Measurements from ENCODE around the gene SSBP2. TPM values are rescaled to one million over a fixed set of nuclear protein-coding genes. Genes with fewer than 3 reads are reported as not detected.

SSBP2 gene
- total and polyA plus RNA-seq, 2 of the 8 experiments (the other 6 are each of a cell fraction or from before 2014, with no cell fraction given): 21.5 to 36.2 TPM

DNA sequence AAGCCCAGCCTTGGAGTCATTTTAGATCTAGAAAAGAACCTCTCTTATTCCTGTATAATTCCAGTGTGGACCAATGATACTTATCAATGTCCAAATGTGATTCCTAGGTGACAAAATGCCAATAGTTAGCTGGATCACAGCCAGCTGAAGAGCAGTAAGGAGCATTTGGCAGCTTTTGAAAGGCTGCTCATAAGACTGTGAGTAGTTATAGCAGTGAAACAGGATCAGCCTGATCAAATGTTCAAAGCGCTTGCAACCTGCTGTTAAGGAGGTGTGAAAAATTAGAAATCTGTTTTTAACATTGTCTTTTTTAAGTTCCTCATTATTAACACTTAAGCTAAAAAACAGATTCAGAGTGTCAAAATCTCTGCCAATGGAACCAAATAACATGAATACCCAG, 85.1 kb downstream of the SSBP2 start:
- no peak overlapping the region for H2BK20ac ChIP-seq (ENCODE audit: low read length)
- no peak overlapping the region for H3K56ac ChIP-seq (replicated peaks; ENCODE audit: insufficient read length, low read depth, low read length)
- no peak overlapping the region for H2BK15ac ChIP-seq (ENCODE audit: low read length)
- no peak overlapping the region for H3K14ac ChIP-seq (ENCODE audit: insufficient read length)
- H4K91ac ChIP-seq (replicated peaks; ENCODE audit: insufficient read length, low read length): no peak overlapping the region
- no peak overlapping the region for H3K23ac ChIP-seq (ENCODE audit: insufficient read length)
- H2BK5ac ChIP-seq (ENCODE audit: low read depth, low read length): no peak overlapping the region
- no peaks in the 10 kb centered on the region for H3K27me3 ChIP-seq (replicated peaks in 1 of 4; ENCODE audit: control insufficient read depth in 3 of 4, extremely low read depth in 1 of 4, insufficient read depth in 3 of 4, low read length in 3 of 4)
- WGBS, 2 experiments (ENCODE audit: extremely low coverage in 1 of 2, insufficient coverage in 1 of 2, insufficient read length in 1 of 2, insufficient replicate concordance in 2 of 2, low coverage in 1 of 2, low lambda C conversion rate in 2 of 2, missing lambda C conversion rate in 1 of 2): 83% methylated on average over 1 of the region's 1 CpG; no CpG with 5 or more reads in 1 of the 2 experiments
- no peak overlapping the region for H2BK12ac ChIP-seq (ENCODE audit: low read depth, low read length)
- POLR2A ChIA-PET (ENCODE audit: partially characterized antibody): no interaction called here
- no peak overlapping the region for H3K4me3 ChIP-seq (ENCODE audit: extremely low read depth in 1 of 4, insufficient read depth in 2 of 4, low read depth in 3 of 4, low read length in 4 of 4)
- H3K4ac ChIP-seq (replicated peaks; ENCODE audit: insufficient read length, low read depth, low read length): no peak overlapping the region
- H3K9ac ChIP-seq (replicated peaks in 1 of 4; ENCODE audit: extremely low read depth in 1 of 4, low read depth in 3 of 4, low read length in 3 of 4): no peak overlapping the region
- H2AK5ac ChIP-seq (ENCODE audit: low read depth, low read length): no peak overlapping the region
- H3K18ac ChIP-seq (ENCODE audit: extremely low read depth, low read length): no peak overlapping the region
- no peaks in the 10 kb centered on the region for H3K36me3 ChIP-seq (ENCODE audit: control insufficient read depth in 2 of 4, insufficient read depth in 4 of 4, low read length in 3 of 4)
- CTCF ChIA-PET (ENCODE audit: partially characterized antibody): interaction anchor here (1.2 kb wide), 1 partner anchor 22 kb away, joined by 3 read pairs; no protein-coding TSS in a partner anchor
- no peak overlapping the region for H2BK120ac ChIP-seq (replicated peaks; ENCODE audit: low read depth, low read length)
- no peak for DNase-seq (ENCODE audit: low read depth in 1 of 2, low spot score in 2 of 2)
- H3K4me2 ChIP-seq (ENCODE audit: insufficient read depth in 1 of 2, low read depth in 2 of 2, low read length in 2 of 2): no peak overlapping the region
- H3K4me1 ChIP-seq (replicated peaks in 1 of 4; ENCODE audit: control insufficient read depth in 3 of 4, insufficient read depth in 4 of 4, low read length in 3 of 4): no peaks in the 10 kb centered on the region
- no peak overlapping the region for H3K27ac ChIP-seq (ENCODE audit: low read depth, low read length)
- no peak overlapping the region for H4K5ac ChIP-seq (ENCODE audit: insufficient read length, low read depth, low read length)
- H4K20me1 ChIP-seq (replicated peaks in 1 of 2; ENCODE audit: control insufficient read depth in 1 of 2, insufficient read depth in 2 of 2, low read length in 2 of 2): no peaks in the 10 kb centered on the region
- H3K9me3 ChIP-seq (ENCODE audit: insufficient read depth in 2 of 2, low read depth in 1 of 2, low read length in 1 of 2): no peaks in the 10 kb centered on the region
- no peaks in the 10 kb centered on the region for H3K79me2 ChIP-seq (ENCODE audit: control insufficient read depth in 1 of 2, insufficient read depth in 2 of 2, low read length in 2 of 2)
- no peaks in the 10 kb centered on the region for H3K79me1 ChIP-seq (ENCODE audit: low read depth, low read length)
- peaks cover 3% of the 10 kb centered on the region; the same call in 1 of the 2 replicates for H3K23me2 ChIP-seq (ENCODE audit: low read depth, low read length)
- H2AFZ ChIP-seq (ENCODE audit: low read length): no peak overlapping the region
- H4K8ac ChIP-seq (ENCODE audit: extremely low read depth, insufficient read depth, low read length): no peak overlapping the region
- no peak for FAIRE-seq
- TF ChIP-seq RNF2 (IDR thresholded peaks at IDR 0.05; ENCODE audit: borderline replicate concordance, low read depth, low read length, missing control alignments, poor library complexity, severe bottlenecking) (no peak), YY1 (IDR thresholded peaks at IDR 0.05; ENCODE audit: low read depth, low read length) (no peak), EGR1 (IDR thresholded peaks at IDR 0.05; ENCODE audit: borderline replicate concordance, low read depth, low read length) (no peak), ZNF274 (IDR thresholded peaks at IDR 0.05; ENCODE audit: borderline replicate concordance, extremely low read depth, low read length) (no peak), CBX5 (IDR thresholded peaks at IDR 0.05; ENCODE audit: low read depth, low read length) (no peak), FOSL1 (IDR thresholded peaks at IDR 0.05; ENCODE audit: insufficient read depth, low read depth, low read length) (no peak), TAF1 (IDR thresholded peaks at IDR 0.05; ENCODE audit: low read depth, low read length) (no peak), BRCA1 (IDR thresholded peaks at IDR 0.05; ENCODE audit: low read depth, low read length) (no peak), SRF (IDR thresholded peaks at IDR 0.05; ENCODE audit: low read depth, low read length) (no peak), KDM4A (IDR thresholded peaks at IDR 0.05; ENCODE audit: low read depth, low read length, severe bottlenecking) (no peak), USF2 (IDR thresholded peaks at IDR 0.05; ENCODE audit: low read length) (no peak), SIX5 (IDR thresholded peaks at IDR 0.05; ENCODE audit: low read depth, low read length) (no peak), CTBP2 (IDR thresholded peaks at IDR 0.05; ENCODE audit: borderline replicate concordance, insufficient read depth, insufficient read length, low read length) (no peak), BCL11A (IDR thresholded peaks at IDR 0.05; ENCODE audit: low read depth in 2 of 2, low read length in 2 of 2) (no peak)
